Smooth muscle cell (in vitro differentiated cells): ENCODE measurements around the gene SHMT2. TPM values are rescaled to one million over a fixed set of nuclear protein-coding genes. Genes with fewer than 3 reads are reported as not detected.

Experiments
- DNase-seq: peaks from one replicate; lab custom pipeline; 2025; ENCODE audit not compliant: unreplicated experiment; lab: John Stamatoyannopoulos, UW
- H2AFZ ChIP-seq: fragments of 200-600 bp; sonication (generic); 2 replicates; pipeline ENCODE4 v1.6.0; 2016; ENCODE audit warnings: antibody characterized with exemption, low read depth, mild to moderate bottlenecking
- H3F3A ChIP-seq: fragments of 200-600 bp; sonication (generic); 2 replicates; pipeline ENCODE4 v1.6.0; 2017; ENCODE audit warnings: antibody characterized with exemption, low read depth
- H3K27ac ChIP-seq: fragments of 200-600 bp; sonication (generic); 2 replicates; pipeline ENCODE4 v1.5.1; 2016; ENCODE audit warnings: low read depth, mild to moderate bottlenecking
- H3K27me3 ChIP-seq: fragments of 200-600 bp; sonication (generic); 2 replicates; pipeline ENCODE4 v1.6.1; 2016; ENCODE audit warnings: low read depth, mild to moderate bottlenecking
- H3K36me3 ChIP-seq: fragments of 200-600 bp; sonication (generic); 2 replicates; pipeline ENCODE4 v1.5.1; 2016; ENCODE audit warnings: low read depth
- H3K4me1 ChIP-seq: fragments of 200-600 bp; sonication (generic); 2 replicates; pipeline ENCODE4 v1.5.1; 2016; ENCODE audit warnings: low read depth
- H3K4me2 ChIP-seq: fragments of 200-600 bp; sonication (generic); 2 replicates; pipeline ENCODE4 v1.6.0; 2016; ENCODE audit warnings: mild to moderate bottlenecking
- H3K4me3 ChIP-seq: fragments of 200-600 bp; sonication (generic); 2 replicates; pipeline ENCODE4 v1.5.1; 2016; ENCODE audit warnings: mild to moderate bottlenecking
- H3K79me2 ChIP-seq: fragments of 200-600 bp; sonication (generic); 2 replicates; pipeline ENCODE4 v1.6.0; 2016; ENCODE audit warnings: low read depth, mild to moderate bottlenecking
- H3K9ac ChIP-seq: fragments of 200-600 bp; sonication (generic); 2 replicates; pipeline ENCODE4 v1.6.0; 2016; ENCODE audit warnings: low read depth
- H3K9me3 ChIP-seq: fragments of 200-600 bp; sonication (generic); replicated peaks from 2 replicates; pipeline ENCODE4 v1.5.1; 2016; ENCODE audit warnings: low read depth
- H4K20me1 ChIP-seq: fragments of 200-600 bp; sonication (generic); 2 replicates; pipeline ENCODE4 v1.6.0; 2016; ENCODE audit warnings: low read depth
- CTCF ChIP-seq: fragments of 200-600 bp; sonication (generic); IDR thresholded peaks from 2 replicates; pipeline ENCODE4 v1.5.1; 2017; ENCODE audit warnings: borderline replicate concordance, mild to moderate bottlenecking, antibody characterized with exemption; ENCODE audit not compliant: insufficient read depth, poor library complexity, severe bottlenecking
- WGBS: methylation state at CpG from one replicate; pipeline ENCODE4 v1.1.7; 2016; ENCODE audit warnings: low lambda C conversion rate; 5-methylcytosine and 5-hydroxymethylcytosine counted together
- polyA plus RNA-seq: library from polyadenylated mRNA; unstranded; fragments of >200 nt; fragmentation: Nextera tagmentation; extraction: Ambion mirVana; gene quantifications from 2 replicates; pipeline ENCODE4 v1.2.1, GENCODE V29; 2016
- total RNA-seq: library from RNA; depleted of rRNA; stranded (reverse); fragments of >200 nt; gene quantifications from 2 replicates; pipeline ENCODE4 v1.2.3, GENCODE V29; 2014

The SHMT2 gene
- total and polyA plus RNA-seq, 2 experiments from 2014 or later: 107 to 117 TPM

GRCh38 chr12:57216921-57217879, 12.3 kb upstream of the SHMT2 start:
- no peak for DNase-seq
- H3K4me2 ChIP-seq: peak overlapping the region; percentile 97
- H3K9me3 ChIP-seq: no peaks in the 10 kb centered on the region
- peaks cover 36% of the 10 kb centered on the region for H4K20me1 ChIP-seq
- WGBS: 4% methylated on average over 55 of the region's 63 CpGs
- H3K4me1 ChIP-seq: peaks cover 33% of the 10 kb centered on the region
- H2AFZ ChIP-seq: no peak overlapping the region
- H3K27ac ChIP-seq: no peak overlapping the region
- H3K79me2 ChIP-seq: no peaks in the 10 kb centered on the region
- no peak for TF ChIP-seq CTCF
- peaks cover 22% of the 10 kb centered on the region for H3F3A ChIP-seq
- peaks cover 74% of the 10 kb centered on the region for H3K27me3 ChIP-seq
- H3K4me3 ChIP-seq: peak overlapping the region; percentile 62
- H3K36me3 ChIP-seq: no peaks in the 10 kb centered on the region
- no peak overlapping the region for H3K9ac ChIP-seq

GRCh38 chr12:57218030-57218853, 11.3 kb upstream of the SHMT2 start:
- Histone ChIP-seq H3K9ac (no peak overlapping the region), H3K9me3 (no peaks in the 10 kb centered on the region), H2AFZ (no peak overlapping the region), H3K79me2 (no peaks in the 10 kb centered on the region), H4K20me1 (peaks cover 27% of the 10 kb centered on the region), H3K27me3 (peaks cover 84% of the 10 kb centered on the region), H3F3A (peaks cover 14% of the 10 kb centered on the region), H3K4me2 (no peak overlapping the region), H3K4me3 (no peak overlapping the region), H3K27ac (no peak overlapping the region), H3K36me3 (no peaks in the 10 kb centered on the region), H3K4me1 (peaks cover 33% of the 10 kb centered on the region)
- TF ChIP-seq CTCF: no peak
- 53% methylated on average over 5 of the region's 5 CpGs for WGBS
- DNase-seq: no peak

GRCh38 chr12:57219205-57219992, 10.1 kb upstream of the SHMT2 start:
- Histone ChIP-seq H3F3A (peaks cover 8% of the 10 kb centered on the region), H3K36me3 (no peaks in the 10 kb centered on the region), H2AFZ (no peak overlapping the region), H3K79me2 (no peaks in the 10 kb centered on the region), H3K4me1 (peaks cover 33% of the 10 kb centered on the region), H3K9ac (no peak overlapping the region), H3K9me3 (no peaks in the 10 kb centered on the region), H3K27me3 (peaks cover 85% of the 10 kb centered on the region), H4K20me1 (peaks cover 16% of the 10 kb centered on the region), H3K4me2 (no peak overlapping the region), H3K27ac (no peak overlapping the region), H3K4me3 (no peak overlapping the region)
- TF ChIP-seq CTCF: no peak
- DNase-seq: no peak
- 42% methylated on average over 13 of the region's 14 CpGs for WGBS
